GM23338 (cell line): Measurements from ENCODE around the gene BLACAT1.

Experiments used
- CREB1 ChIP-seq: fragments of 250-450 bp; sonication (Bioruptor Pico); IDR thresholded peaks from 2 replicates; pipeline ENCODE4 v1.5.0; 2020; ENCODE audit warnings: low read depth, mild to moderate bottlenecking, moderate library complexity
- EZH2 ChIP-seq: fragments of 200-600 bp; sonication (generic); IDR thresholded peaks from one replicate; pipeline ENCODE4 v1.8.0; 2017; ENCODE audit warnings: antibody characterized with exemption, mild to moderate bottlenecking, low read depth; ENCODE audit not compliant: unreplicated experiment
- JUNB ChIP-seq: IDR thresholded peaks from one replicate; pipeline ENCODE4 v1.6.1; 2016; ENCODE audit warnings: antibody characterized with exemption; ENCODE audit not compliant: unreplicated experiment
- TF ChIP-seq, protein P1 (sequence below), 2 experiments: fragments of 200-600 bp in 1 of 2; sonication (generic) in 1 of 2; conservative IDR thresholded peaks; 2 replicates each; pipeline versions ENCODE4 v1.5.1 to v1.6.1; 2016 to 2017; ENCODE audit warnings: antibody characterized with exemption in 2 of 2, low read depth in 2 of 2, mild to moderate bottlenecking in 2 of 2, moderate library complexity in 1 of 2

DNA sequence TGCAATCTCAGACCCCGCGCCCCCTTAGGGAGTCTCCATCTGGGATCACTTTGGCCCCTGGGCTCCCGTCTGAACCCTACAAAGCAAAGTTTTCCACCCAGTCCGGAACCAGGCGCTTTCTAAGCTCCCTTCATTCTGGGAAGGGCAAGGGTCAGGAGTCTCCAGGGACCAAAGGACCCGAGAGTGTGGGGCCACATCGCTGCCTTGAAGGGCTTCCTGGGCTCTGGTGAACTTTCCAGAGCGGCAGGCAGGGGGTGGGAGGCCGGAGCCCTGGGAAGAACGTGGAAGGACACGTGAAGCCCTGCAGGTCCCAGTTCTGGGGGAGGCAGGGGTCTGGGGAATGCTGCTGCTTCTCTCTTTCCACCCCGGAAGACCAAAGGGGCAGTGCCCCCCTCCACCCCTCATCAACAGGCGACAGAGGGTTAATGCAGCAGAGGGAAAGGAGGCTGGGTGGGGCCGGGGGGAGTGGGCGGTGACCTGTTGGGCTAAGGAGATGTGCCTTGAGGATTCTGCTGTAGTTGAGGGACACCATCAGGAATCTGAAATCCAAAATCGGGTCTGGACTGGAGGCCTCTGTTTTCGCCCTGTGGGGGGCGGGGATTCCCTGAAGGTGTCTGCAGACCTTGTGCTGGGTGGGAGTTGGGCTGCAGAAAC lies 49.4 kb upstream of the BLACAT1 start:
- TF ChIP-seq, protein P1, sequence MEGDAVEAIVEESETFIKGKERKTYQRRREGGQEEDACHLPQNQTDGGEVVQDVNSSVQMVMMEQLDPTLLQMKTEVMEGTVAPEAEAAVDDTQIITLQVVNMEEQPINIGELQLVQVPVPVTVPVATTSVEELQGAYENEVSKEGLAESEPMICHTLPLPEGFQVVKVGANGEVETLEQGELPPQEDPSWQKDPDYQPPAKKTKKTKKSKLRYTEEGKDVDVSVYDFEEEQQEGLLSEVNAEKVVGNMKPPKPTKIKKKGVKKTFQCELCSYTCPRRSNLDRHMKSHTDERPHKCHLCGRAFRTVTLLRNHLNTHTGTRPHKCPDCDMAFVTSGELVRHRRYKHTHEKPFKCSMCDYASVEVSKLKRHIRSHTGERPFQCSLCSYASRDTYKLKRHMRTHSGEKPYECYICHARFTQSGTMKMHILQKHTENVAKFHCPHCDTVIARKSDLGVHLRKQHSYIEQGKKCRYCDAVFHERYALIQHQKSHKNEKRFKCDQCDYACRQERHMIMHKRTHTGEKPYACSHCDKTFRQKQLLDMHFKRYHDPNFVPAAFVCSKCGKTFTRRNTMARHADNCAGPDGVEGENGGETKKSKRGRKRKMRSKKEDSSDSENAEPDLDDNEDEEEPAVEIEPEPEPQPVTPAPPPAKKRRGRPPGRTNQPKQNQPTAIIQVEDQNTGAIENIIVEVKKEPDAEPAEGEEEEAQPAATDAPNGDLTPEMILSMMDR (conservative IDR thresholded peaks at IDR 0.05; ENCODE audit: low read depth in 2 of 2): no peak
- TF ChIP-seq JUNB (no peak), CREB1 (CRISPR knock-in tag) (no peak), EZH2 (no peak)
